Measurements from ENCODE around the gene NOL9. TPM values are rescaled to one million over a fixed set of nuclear protein-coding genes. Genes with fewer than 3 reads are reported as not detected.

Gene NOL9
- total and polyA plus RNA-seq, 2 of the 13 experiments (the other 11 are each of a cell fraction or from before 2014, with no cell fraction given), result 18.0 to 24.7 TPM

DNA sequence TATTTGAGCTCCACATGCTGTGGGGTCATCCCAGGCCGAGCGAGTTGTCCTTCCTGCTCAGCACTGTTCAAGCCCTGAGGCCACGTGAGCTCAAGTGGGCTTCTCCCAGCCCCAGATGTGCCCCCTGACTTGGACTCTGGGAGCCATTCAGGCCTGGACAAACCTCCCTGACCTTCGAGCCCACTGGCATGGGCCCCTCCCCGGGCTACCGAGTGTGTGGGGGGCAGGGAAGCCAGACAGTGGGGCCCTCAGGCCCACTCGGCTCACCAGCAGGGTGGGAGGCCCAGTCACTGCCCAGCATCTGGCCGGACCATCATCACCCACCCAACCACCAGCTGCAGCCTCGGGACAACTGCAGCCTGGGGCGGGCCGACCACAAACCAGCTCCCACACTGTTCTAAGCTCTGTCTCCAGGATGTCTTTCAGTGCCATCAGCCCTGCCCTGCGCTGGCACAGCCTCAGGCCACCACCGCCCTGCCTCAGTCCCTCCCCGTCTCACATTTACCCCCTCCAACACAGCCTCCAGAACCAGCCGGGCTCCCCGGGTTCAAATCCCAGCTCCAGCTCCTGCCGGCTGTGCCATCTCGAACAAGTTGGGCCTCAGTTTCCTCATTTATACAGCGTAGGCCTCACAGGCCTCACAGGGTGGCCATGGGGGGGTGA lies 41.9 kb downstream of the NOL9 start (continued):
- no peak for TF ChIP-seq ZEB1 (IDR thresholded peaks at IDR 0.05; ENCODE audit: insufficient replicate concordance, low read depth)
- TF ChIP-seq NAIF1 (CRISPR knock-in tag; IDR thresholded peaks at IDR 0.05; ENCODE audit: borderline replicate concordance), result no peak
- TF ChIP-seq TGIF2 (CRISPR knock-in tag; IDR thresholded peaks at IDR 0.05), result no peak
- TF ChIP-seq U2AF1 (optimal IDR thresholded peaks at IDR 0.05; ENCODE audit: low read depth, low read length), result no peak
- no peak for TF ChIP-seq ZNF766 (CRISPR knock-in tag; IDR thresholded peaks at IDR 0.05; ENCODE audit: borderline replicate concordance)
- TF ChIP-seq ZNF414 (CRISPR knock-in tag; IDR thresholded peaks at IDR 0.05), result no peak
- TF ChIP-seq SOX13 (IDR thresholded peaks at IDR 0.05), result no peak
- no peak for TF ChIP-seq SOX13 (CRISPR knock-in tag; conservative IDR thresholded peaks at IDR 0.05 in 1 of 2, IDR thresholded peaks at IDR 0.05 in 1 of 2)
- no peak for TF ChIP-seq ZNF549 (CRISPR knock-in tag; IDR thresholded peaks at IDR 0.05)
- no peak for TF ChIP-seq ZNF12 (CRISPR knock-in tag; IDR thresholded peaks at IDR 0.05)
- TF ChIP-seq CCAR2 (optimal IDR thresholded peaks at IDR 0.05; ENCODE audit: low read depth, low read length), result no peak
- TF ChIP-seq KMT2A (CRISPR knock-in tag; IDR thresholded peaks at IDR 0.05), result no peak
- TF ChIP-seq ZNF292 (CRISPR knock-in tag; IDR thresholded peaks at IDR 0.05; ENCODE audit: borderline replicate concordance, low read depth), result 0 out of 2 replicates have a peak, but pooled peaks have one; percentile 40
- TF ChIP-seq ZNF704 (CRISPR knock-in tag; IDR thresholded peaks at IDR 0.05; ENCODE audit: borderline replicate concordance), result no peak
- no peak for TF ChIP-seq HOXD1 (CRISPR knock-in tag; IDR thresholded peaks at IDR 0.05)
- TF ChIP-seq ZNF713 (CRISPR knock-in tag; IDR thresholded peaks at IDR 0.05), result no peak
- no peak for TF ChIP-seq SMAD9 (CRISPR knock-in tag; IDR thresholded peaks at IDR 0.05)
- 0 out of 2 replicates have a peak, but pooled peaks have one; percentile 45 for TF ChIP-seq ZNF512B (CRISPR knock-in tag; IDR thresholded peaks at IDR 0.05; ENCODE audit: borderline replicate concordance)
- no peak for TF ChIP-seq ONECUT2 (CRISPR knock-in tag; IDR thresholded peaks at IDR 0.05)
- no peak for TF ChIP-seq KAT7 (CRISPR knock-in tag; IDR thresholded peaks at IDR 0.05; ENCODE audit: borderline replicate concordance)
- no peak for TF ChIP-seq FOXP1 (IDR thresholded peaks at IDR 0.05)
- no peak for TF ChIP-seq FOXP1 (CRISPR knock-in tag; IDR thresholded peaks at IDR 0.05)
- TF ChIP-seq DMAP1 (CRISPR knock-in tag; IDR thresholded peaks at IDR 0.05), result no peak
- no peak for TF ChIP-seq REXO4 (CRISPR knock-in tag; IDR thresholded peaks at IDR 0.05; ENCODE audit: borderline replicate concordance)
- TF ChIP-seq ZNF784 (CRISPR knock-in tag; IDR thresholded peaks at IDR 0.05; ENCODE audit: borderline replicate concordance), result no peak
- no peak for TF ChIP-seq PAWR (CRISPR knock-in tag; IDR thresholded peaks at IDR 0.05; ENCODE audit: borderline replicate concordance)
- TF ChIP-seq SAFB2 (CRISPR knock-in tag; IDR thresholded peaks at IDR 0.05; ENCODE audit: borderline replicate concordance, low read depth), result no peak
- TF ChIP-seq RFX3 (CRISPR knock-in tag; IDR thresholded peaks at IDR 0.05), result no peak
